Measurements from ENCODE around the gene INPP5K.

INPP5K gene

GRCh38 chr17:1505586-1505985 is 10.8 kb downstream of the INPP5K start:
- no peaks in the 10 kb centered on the region for H3K27me3 ChIP-seq (ENCODE audit: insufficient read depth, low read length)
- no peak overlapping the region for H3K4me3 ChIP-seq (ENCODE audit: low read depth, low read length)
- H3K36me3 ChIP-seq (ENCODE audit: insufficient read depth, low read length) = no peaks in the 10 kb centered on the region
- H2AFZ ChIP-seq (ENCODE audit: low read length, unreplicated experiment) = no peak overlapping the region
- no peaks in the 10 kb centered on the region for H3K4me1 ChIP-seq (ENCODE audit: control insufficient read depth, insufficient read depth, low read length, unreplicated experiment)
- no peak overlapping the region for H3K27ac ChIP-seq (ENCODE audit: low read depth, low read length)
- H3K79me2 ChIP-seq (ENCODE audit: control insufficient read depth, insufficient read depth, low read length, unreplicated experiment) = no peaks in the 10 kb centered on the region

- Histone ChIP-seq H3K36me3 (ENCODE audit: insufficient read depth, low read length) (no peaks in the 10 kb centered on the region), H3K27ac (ENCODE audit: low read depth, low read length) (no peak overlapping the region), H3K79me2 (ENCODE audit: control insufficient read depth, insufficient read depth, low read length, unreplicated experiment) (no peaks in the 10 kb centered on the region), H3K4me3 (ENCODE audit: low read depth, low read length) (no peak overlapping the region), H3K27me3 (ENCODE audit: insufficient read depth, low read length) (no peaks in the 10 kb centered on the region), H3K4me1 (ENCODE audit: control insufficient read depth, insufficient read depth, low read length, unreplicated experiment) (no peaks in the 10 kb centered on the region), H2AFZ (ENCODE audit: low read length, unreplicated experiment) (no peak overlapping the region)
Observed at GRCh38 chr17:1504866-1505265, 11.5 kb downstream of the INPP5K start.

- Histone ChIP-seq H3K79me2 (ENCODE audit: control insufficient read depth, insufficient read depth, low read length, unreplicated experiment) (no peaks in the 10 kb centered on the region), H3K27ac (ENCODE audit: low read depth, low read length) (no peak overlapping the region), H2AFZ (ENCODE audit: low read length, unreplicated experiment) (no peak overlapping the region), H3K36me3 (ENCODE audit: insufficient read depth, low read length) (no peaks in the 10 kb centered on the region), H3K4me3 (ENCODE audit: low read depth, low read length) (no peak overlapping the region), H3K4me1 (ENCODE audit: control insufficient read depth, insufficient read depth, low read length, unreplicated experiment) (no peaks in the 10 kb centered on the region), H3K27me3 (ENCODE audit: insufficient read depth, low read length) (no peaks in the 10 kb centered on the region)
Observed at GRCh38 chr17:1503699-1504098, 12.7 kb downstream of the INPP5K start.

GRCh38 chr17:1498869-1499268 is 17.5 kb downstream of the INPP5K start:
- H2AFZ ChIP-seq (ENCODE audit: low read length, unreplicated experiment) = no peak overlapping the region
- no peaks in the 10 kb centered on the region for H3K36me3 ChIP-seq (ENCODE audit: insufficient read depth, low read length)

GRCh38 chr17:1498233-1498632 is 18.2 kb downstream of the INPP5K start:
- Histone ChIP-seq H3K27me3 (ENCODE audit: insufficient read depth, low read length) (no peaks in the 10 kb centered on the region), H3K4me1 (ENCODE audit: control insufficient read depth, insufficient read depth, low read length, unreplicated experiment) (peaks cover 9% of the 10 kb centered on the region), H3K27ac (ENCODE audit: low read depth, low read length) (no peak overlapping the region), H3K79me2 (ENCODE audit: control insufficient read depth, insufficient read depth, low read length, unreplicated experiment) (no peaks in the 10 kb centered on the region), H2AFZ (ENCODE audit: low read length, unreplicated experiment) (no peak overlapping the region), H3K36me3 (ENCODE audit: insufficient read depth, low read length) (no peaks in the 10 kb centered on the region), H3K4me3 (ENCODE audit: low read depth, low read length) (no peak overlapping the region)

More at GRCh38 chr17:1498869-1499268, 17.5 kb downstream of the INPP5K start:
- no peak overlapping the region for H3K4me3 ChIP-seq (ENCODE audit: low read depth, low read length)
- H3K27ac ChIP-seq (ENCODE audit: low read depth, low read length) = no peak overlapping the region
- no peaks in the 10 kb centered on the region for H3K27me3 ChIP-seq (ENCODE audit: insufficient read depth, low read length)
- no peaks in the 10 kb centered on the region for H3K79me2 ChIP-seq (ENCODE audit: control insufficient read depth, insufficient read depth, low read length, unreplicated experiment)
- peaks cover 9% of the 10 kb centered on the region for H3K4me1 ChIP-seq (ENCODE audit: control insufficient read depth, insufficient read depth, low read length, unreplicated experiment)

- no peak overlapping the region for H3K27ac ChIP-seq (ENCODE audit: low read depth, low read length)
- peaks cover 9% of the 10 kb centered on the region for H3K4me1 ChIP-seq (ENCODE audit: control insufficient read depth, insufficient read depth, low read length, unreplicated experiment)
- H2AFZ ChIP-seq (ENCODE audit: low read length, unreplicated experiment) = no peak overlapping the region
- no peak overlapping the region for H3K4me3 ChIP-seq (ENCODE audit: low read depth, low read length)
- no peaks in the 10 kb centered on the region for H3K79me2 ChIP-seq (ENCODE audit: control insufficient read depth, insufficient read depth, low read length, unreplicated experiment)
- H3K27me3 ChIP-seq (ENCODE audit: insufficient read depth, low read length) = no peaks in the 10 kb centered on the region
- H3K36me3 ChIP-seq (ENCODE audit: insufficient read depth, low read length) = no peaks in the 10 kb centered on the region
Observed at GRCh38 chr17:1497831-1498230, 18.6 kb downstream of the INPP5K start.

- Histone ChIP-seq H2AFZ (ENCODE audit: low read length, unreplicated experiment) (no peak overlapping the region), H3K4me1 (ENCODE audit: control insufficient read depth, insufficient read depth, low read length, unreplicated experiment) (peaks cover 15% of the 10 kb centered on the region)
Observed at GRCh38 chr17:1496869-1497268, 19.5 kb downstream of the INPP5K start.

GRCh38 chr17:1495265-1495989 is 21.0 kb downstream of the INPP5K start:
- Histone ChIP-seq H3K4me1 (ENCODE audit: control insufficient read depth, insufficient read depth, low read length, unreplicated experiment) (peaks cover 16% of the 10 kb centered on the region), H2AFZ (ENCODE audit: low read length, unreplicated experiment) (no peak overlapping the region), H3K79me2 (ENCODE audit: control insufficient read depth, insufficient read depth, low read length, unreplicated experiment) (peaks cover 3% of the 10 kb centered on the region), H3K36me3 (ENCODE audit: insufficient read depth, low read length) (no peaks in the 10 kb centered on the region), H3K27ac (ENCODE audit: low read depth, low read length) (no peak overlapping the region), H3K4me3 (ENCODE audit: low read depth, low read length) (no peak overlapping the region), H3K27me3 (ENCODE audit: insufficient read depth, low read length) (no peaks in the 10 kb centered on the region)

More at GRCh38 chr17:1496869-1497268, 19.5 kb downstream of the INPP5K start:
- Histone ChIP-seq H3K36me3 (ENCODE audit: insufficient read depth, low read length) (no peaks in the 10 kb centered on the region), H3K79me2 (ENCODE audit: control insufficient read depth, insufficient read depth, low read length, unreplicated experiment) (no peaks in the 10 kb centered on the region), H3K4me3 (ENCODE audit: low read depth, low read length) (no peak overlapping the region), H3K27me3 (ENCODE audit: insufficient read depth, low read length) (no peaks in the 10 kb centered on the region), H3K27ac (ENCODE audit: low read depth, low read length) (no peak overlapping the region)

- Histone ChIP-seq H3K79me2 (ENCODE audit: control insufficient read depth, insufficient read depth, low read length, unreplicated experiment) (peaks cover 8% of the 10 kb centered on the region), H3K4me3 (ENCODE audit: low read depth, low read length) (no peak overlapping the region), H3K27ac (ENCODE audit: low read depth, low read length) (no peak overlapping the region), H3K27me3 (ENCODE audit: insufficient read depth, low read length) (no peaks in the 10 kb centered on the region), H3K36me3 (ENCODE audit: insufficient read depth, low read length) (no peaks in the 10 kb centered on the region), H2AFZ (ENCODE audit: low read length, unreplicated experiment) (no peak overlapping the region), H3K4me1 (ENCODE audit: control insufficient read depth, insufficient read depth, low read length, unreplicated experiment) (peaks cover 16% of the 10 kb centered on the region)
Observed at GRCh38 chr17:1494736-1495253, 21.6 kb downstream of the INPP5K start.

GRCh38 chr17:1494203-1494602 is 22.2 kb downstream of the INPP5K start:
- no peak overlapping the region for H3K27ac ChIP-seq (ENCODE audit: low read depth, low read length)
- peaks cover 12% of the 10 kb centered on the region for H3K79me2 ChIP-seq (ENCODE audit: control insufficient read depth, insufficient read depth, low read length, unreplicated experiment)
- H3K36me3 ChIP-seq (ENCODE audit: insufficient read depth, low read length) = no peaks in the 10 kb centered on the region
- H2AFZ ChIP-seq (ENCODE audit: low read length, unreplicated experiment) = no peak overlapping the region
- no peak overlapping the region for H3K4me3 ChIP-seq (ENCODE audit: low read depth, low read length)
- H3K4me1 ChIP-seq (ENCODE audit: control insufficient read depth, insufficient read depth, low read length, unreplicated experiment) = peaks cover 16% of the 10 kb centered on the region
- H3K27me3 ChIP-seq (ENCODE audit: insufficient read depth, low read length) = no peaks in the 10 kb centered on the region

GRCh38 chr17:1493291-1493980 is 23.0 kb downstream of the INPP5K start:
- no peaks in the 10 kb centered on the region for H3K36me3 ChIP-seq (ENCODE audit: insufficient read depth, low read length)

More at GRCh38 chr17:1493291-1493980, 23.0 kb downstream of the INPP5K start:
- Histone ChIP-seq H3K4me1 (ENCODE audit: control insufficient read depth, insufficient read depth, low read length, unreplicated experiment) (peaks cover 24% of the 10 kb centered on the region), H3K79me2 (ENCODE audit: control insufficient read depth, insufficient read depth, low read length, unreplicated experiment) (peaks cover 16% of the 10 kb centered on the region), H3K27ac (ENCODE audit: low read depth, low read length) (no peak overlapping the region), H2AFZ (ENCODE audit: low read length, unreplicated experiment) (no peak overlapping the region), H3K27me3 (ENCODE audit: insufficient read depth, low read length) (no peaks in the 10 kb centered on the region), H3K4me3 (ENCODE audit: low read depth, low read length) (no peak overlapping the region)

Data from ACC112 (cell line).